ENCODE measurements around the gene ZSCAN10. TPM values are rescaled to one million over a fixed set of nuclear protein-coding genes. Genes with fewer than 3 reads are reported as not detected.
"Not testable (repeated sequence)": the region's sequence is repeated elsewhere in the genome, so short reads cannot be mapped to it uniquely, and the experiment has no call there.

The ZSCAN10 gene
- total and polyA plus RNA-seq, 2 donors (not counting 1 experiment from before 2014, with no cell fraction given): 0.02 TPM; not detected in 1

DNA sequence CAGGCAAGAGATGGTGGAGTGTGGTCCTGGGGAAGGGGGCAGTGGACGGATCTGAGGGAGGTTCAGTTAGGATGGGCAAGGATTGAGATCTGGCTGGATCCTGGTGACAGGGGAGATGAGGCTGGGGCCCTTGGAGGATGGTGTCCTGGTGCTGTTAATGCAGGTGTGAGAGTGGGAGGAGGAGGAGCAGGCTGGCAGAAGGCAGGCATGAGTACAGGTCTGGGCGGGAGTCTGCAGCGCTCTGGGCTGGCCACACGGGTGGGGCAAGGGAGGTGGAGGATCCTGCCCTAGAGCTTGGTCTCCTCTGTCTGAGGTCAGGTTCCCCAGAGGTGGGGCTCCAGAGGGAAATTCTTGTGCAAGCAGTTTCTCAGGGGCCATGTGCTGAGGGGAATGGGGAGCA lies 26.9 kb downstream of the ZSCAN10 start:
- H3K36me3 ChIP-seq (ENCODE audit: control insufficient read depth, insufficient read depth, low read length); H3K4me1 ChIP-seq (ENCODE audit: control insufficient read depth, extremely low read depth, insufficient read depth, low read length); H4K20me1 ChIP-seq (ENCODE audit: control insufficient read depth, extremely low read depth, insufficient read depth, low read length); H2AFZ ChIP-seq (ENCODE audit: low read length); H3K27ac ChIP-seq (ENCODE audit: insufficient read depth, low read length); H3K4me3 ChIP-seq (replicated peaks in 1 of 4; ENCODE audit: control extremely low read depth in 1 of 4, insufficient read depth in 1 of 4, low read depth in 3 of 4, low read length in 4 of 4); H3K9ac ChIP-seq (ENCODE audit: insufficient read depth, low read length); H3K9me3 ChIP-seq (ENCODE audit: control insufficient read depth, insufficient read depth, low read depth, low read length); DNase-seq (ENCODE audit: low read depth in 2 of 2); H3K4me2 ChIP-seq (ENCODE audit: extremely low read depth, insufficient read depth, low read length); H3K79me2 ChIP-seq (ENCODE audit: control insufficient read depth, insufficient read depth, low read length); H3K27me3 ChIP-seq (ENCODE audit: control insufficient read depth, insufficient read depth, low read length): not testable (repeated sequence)

DNA sequence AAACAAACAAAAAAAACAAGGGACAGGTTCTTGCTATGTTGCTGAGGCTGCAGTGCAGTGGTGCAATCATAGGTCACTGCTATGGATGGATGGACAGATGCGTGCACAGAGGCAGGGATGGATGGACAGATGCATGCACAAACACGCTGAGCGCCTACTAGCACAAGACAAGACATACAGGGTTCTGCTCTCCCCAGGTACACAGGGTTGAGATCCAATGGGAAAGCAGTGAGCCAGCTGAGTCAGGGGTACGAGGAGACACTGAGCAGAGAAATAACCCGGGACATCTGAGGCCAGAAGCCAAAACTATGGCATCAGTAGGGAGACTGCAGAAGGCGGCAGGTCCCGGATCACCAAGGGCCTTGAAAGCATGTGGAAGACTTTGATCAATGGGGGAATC lies 27.4 kb downstream of the ZSCAN10 start:
- Histone ChIP-seq H3K9me3 (ENCODE audit: control insufficient read depth, insufficient read depth, low read depth, low read length) (no peaks in the 10 kb centered on the region), H3K9ac (ENCODE audit: insufficient read depth, low read length) (no peak overlapping the region), H3K4me1 (ENCODE audit: control insufficient read depth, extremely low read depth, insufficient read depth, low read length) (no peaks in the 10 kb centered on the region), H3K27me3 (ENCODE audit: control insufficient read depth, insufficient read depth, low read length) (peaks cover 6% of the 10 kb centered on the region), H3K4me2 (ENCODE audit: extremely low read depth, insufficient read depth, low read length) (no peak overlapping the region), H3K79me2 (ENCODE audit: control insufficient read depth, insufficient read depth, low read length) (no peaks in the 10 kb centered on the region), H3K36me3 (ENCODE audit: control insufficient read depth, insufficient read depth, low read length) (no peaks in the 10 kb centered on the region), H3K4me3 (replicated peaks in 1 of 4; ENCODE audit: control extremely low read depth in 1 of 4, insufficient read depth in 1 of 4, low read depth in 3 of 4, low read length in 4 of 4) (no peak overlapping the region), H2AFZ (ENCODE audit: low read length) (no peak overlapping the region), H3K27ac (ENCODE audit: insufficient read depth, low read length) (no peak overlapping the region), H4K20me1 (ENCODE audit: control insufficient read depth, extremely low read depth, insufficient read depth, low read length) (no peaks in the 10 kb centered on the region)
- TF ChIP-seq, protein P1, sequence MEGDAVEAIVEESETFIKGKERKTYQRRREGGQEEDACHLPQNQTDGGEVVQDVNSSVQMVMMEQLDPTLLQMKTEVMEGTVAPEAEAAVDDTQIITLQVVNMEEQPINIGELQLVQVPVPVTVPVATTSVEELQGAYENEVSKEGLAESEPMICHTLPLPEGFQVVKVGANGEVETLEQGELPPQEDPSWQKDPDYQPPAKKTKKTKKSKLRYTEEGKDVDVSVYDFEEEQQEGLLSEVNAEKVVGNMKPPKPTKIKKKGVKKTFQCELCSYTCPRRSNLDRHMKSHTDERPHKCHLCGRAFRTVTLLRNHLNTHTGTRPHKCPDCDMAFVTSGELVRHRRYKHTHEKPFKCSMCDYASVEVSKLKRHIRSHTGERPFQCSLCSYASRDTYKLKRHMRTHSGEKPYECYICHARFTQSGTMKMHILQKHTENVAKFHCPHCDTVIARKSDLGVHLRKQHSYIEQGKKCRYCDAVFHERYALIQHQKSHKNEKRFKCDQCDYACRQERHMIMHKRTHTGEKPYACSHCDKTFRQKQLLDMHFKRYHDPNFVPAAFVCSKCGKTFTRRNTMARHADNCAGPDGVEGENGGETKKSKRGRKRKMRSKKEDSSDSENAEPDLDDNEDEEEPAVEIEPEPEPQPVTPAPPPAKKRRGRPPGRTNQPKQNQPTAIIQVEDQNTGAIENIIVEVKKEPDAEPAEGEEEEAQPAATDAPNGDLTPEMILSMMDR (conservative IDR thresholded peaks at IDR 0.05 in 1 of 2, IDR thresholded peaks at IDR 0.05 in 1 of 2; ENCODE audit: low read depth in 1 of 2, low read length in 2 of 2): no peak
- no peak for TF ChIP-seq EZH2 (IDR thresholded peaks at IDR 0.05; ENCODE audit: low read length, missing control alignments)
- no peak for DNase-seq (ENCODE audit: low read depth in 2 of 2)

DNA sequence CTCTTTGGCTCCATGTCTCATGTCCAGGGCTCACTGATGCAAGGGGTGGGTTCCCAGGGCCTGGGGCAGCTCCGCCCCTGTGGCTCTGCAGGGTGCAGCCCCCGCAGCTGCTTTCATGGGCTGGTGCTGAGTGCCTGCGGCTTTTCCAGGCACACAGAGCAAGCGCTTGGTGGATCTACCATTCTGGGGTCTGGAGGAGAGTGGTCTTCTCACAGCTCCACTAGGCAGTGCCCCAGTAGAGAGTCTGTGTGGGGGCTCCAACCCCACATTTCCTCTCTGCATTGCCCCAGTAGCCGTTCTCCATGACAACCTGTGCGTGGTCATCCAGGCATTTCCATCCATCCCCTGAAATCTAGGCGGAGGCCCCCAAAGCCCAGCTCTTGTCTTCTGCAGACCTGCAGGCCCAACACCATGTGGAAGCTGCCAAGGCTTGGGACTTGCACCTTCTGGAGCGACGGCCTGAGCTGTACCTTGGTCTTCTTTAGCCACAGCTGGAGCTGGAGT lies 28.4 kb downstream of the ZSCAN10 start:
- no peaks in the 10 kb centered on the region for H4K20me1 ChIP-seq (ENCODE audit: control insufficient read depth, extremely low read depth, insufficient read depth, low read length)
- no peak overlapping the region for H3K9ac ChIP-seq (ENCODE audit: insufficient read depth, low read length)
- TF ChIP-seq EZH2 (IDR thresholded peaks at IDR 0.05; ENCODE audit: low read length, missing control alignments): no peak
- no peaks in the 10 kb centered on the region for H3K4me1 ChIP-seq (ENCODE audit: control insufficient read depth, extremely low read depth, insufficient read depth, low read length)
- H3K4me3 ChIP-seq (replicated peaks in 1 of 4; ENCODE audit: control extremely low read depth in 1 of 4, insufficient read depth in 1 of 4, low read depth in 3 of 4, low read length in 4 of 4): no peak overlapping the region
- no peak overlapping the region for H3K27ac ChIP-seq (ENCODE audit: insufficient read depth, low read length)
- H2AFZ ChIP-seq (ENCODE audit: low read length): no peak overlapping the region
- H3K79me2 ChIP-seq (ENCODE audit: control insufficient read depth, insufficient read depth, low read length): no peaks in the 10 kb centered on the region
- no peaks in the 10 kb centered on the region for H3K9me3 ChIP-seq (ENCODE audit: control insufficient read depth, insufficient read depth, low read depth, low read length)
- no peak overlapping the region for H3K4me2 ChIP-seq (ENCODE audit: extremely low read depth, insufficient read depth, low read length)
- no peak for DNase-seq (ENCODE audit: low read depth in 2 of 2)
- no peaks in the 10 kb centered on the region for H3K36me3 ChIP-seq (ENCODE audit: control insufficient read depth, insufficient read depth, low read length)
- H3K27me3 ChIP-seq (ENCODE audit: control insufficient read depth, insufficient read depth, low read length): peaks cover 3% of the 10 kb centered on the region

DNA sequence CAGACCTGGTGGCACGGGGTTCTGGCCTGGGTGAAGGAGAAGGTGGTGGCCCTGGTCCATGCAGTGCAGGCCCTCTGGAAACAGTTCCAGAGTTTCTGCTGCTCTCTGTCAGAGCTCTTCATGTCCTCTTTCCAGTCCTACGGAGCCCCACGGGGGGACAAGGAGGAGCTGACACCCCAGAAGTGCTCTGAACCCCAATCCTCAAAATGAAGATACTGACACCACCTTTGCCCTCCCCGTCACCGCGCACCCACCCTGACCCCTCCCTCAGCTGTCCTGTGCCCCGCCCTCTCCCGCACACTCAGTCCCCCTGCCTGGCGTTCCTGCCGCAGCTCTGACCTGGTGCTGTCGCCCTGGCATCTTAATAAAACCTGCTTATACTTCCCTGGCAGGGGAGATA lies 29.9 kb downstream of the ZSCAN10 start:
- H3K9ac ChIP-seq (ENCODE audit: insufficient read depth, low read length); DNase-seq (ENCODE audit: low read depth in 2 of 2); H3K36me3 ChIP-seq (ENCODE audit: control insufficient read depth, insufficient read depth, low read length); H3K27me3 ChIP-seq (ENCODE audit: control insufficient read depth, insufficient read depth, low read length); H4K20me1 ChIP-seq (ENCODE audit: control insufficient read depth, extremely low read depth, insufficient read depth, low read length); H3K79me2 ChIP-seq (ENCODE audit: control insufficient read depth, insufficient read depth, low read length); H3K4me1 ChIP-seq (ENCODE audit: control insufficient read depth, extremely low read depth, insufficient read depth, low read length); H3K4me3 ChIP-seq (replicated peaks in 1 of 4; ENCODE audit: control extremely low read depth in 1 of 4, insufficient read depth in 1 of 4, low read depth in 3 of 4, low read length in 4 of 4); H3K4me2 ChIP-seq (ENCODE audit: extremely low read depth, insufficient read depth, low read length); H3K9me3 ChIP-seq (ENCODE audit: control insufficient read depth, insufficient read depth, low read depth, low read length); H3K27ac ChIP-seq (ENCODE audit: insufficient read depth, low read length); H2AFZ ChIP-seq (ENCODE audit: low read length): not testable (repeated sequence)
